Right atrium auricular region (tissue), 2 donors: ENCODE data around the gene KAZN. TPM values are rescaled to one million over a fixed set of nuclear protein-coding genes. Genes with fewer than 3 reads are reported as not detected.

Source experiments
- DNase-seq: peaks from one replicate; pipeline ENCODE4 v3.0.0-alpha.2; 2019; ENCODE audit warnings: low spot score
- H3K27ac ChIP-seq, 2 donors: fragments of 200-600 bp; sonication (generic); 1 replicate in 1 of 2; 2 replicates in 1 of 2; pipeline ENCODE4 v1.5.1; 2016 to 2019
- H3K27me3 ChIP-seq, 2 donors: fragments of 200-600 bp; sonication (generic); one replicate each; pipeline versions ENCODE4 v1.5.1 to v1.6.0; 2017 to 2019
- H3K36me3 ChIP-seq: fragments of 200-600 bp; sonication (generic); one replicate; pipeline ENCODE4 v1.5.1; 2016
- H3K4me1 ChIP-seq, 2 donors: fragments of 200-600 bp; sonication (generic); one replicate each; pipeline versions ENCODE4 v1.5.1 to v1.6.0; 2017 to 2019
- H3K4me3 ChIP-seq, 2 donors: fragments of 200-600 bp; sonication (generic); 1 replicate in 1 of 2; 2 replicates in 1 of 2; pipeline ENCODE4 v1.5.1; 2017 to 2019; ENCODE audit warnings: mild to moderate bottlenecking in 1 of 2, moderate library complexity in 1 of 2
- H3K9me3 ChIP-seq, 2 donors: fragments of 200-600 bp; sonication (generic); one replicate each; pipeline ENCODE4 v1.5.1; 2019
- CTCF ChIP-seq, 2 donors: fragments of 200-600 bp; sonication (generic); IDR thresholded peaks; one replicate each; pipeline ENCODE4 v1.5.1; 2019; ENCODE audit warnings: antibody characterized with exemption in 2 of 2
- total RNA-seq, 2 donors: library from RNA; depleted of rRNA; stranded (reverse); fragments of >200 nt; gene quantifications; one replicate each; pipeline ENCODE4 v1.1.0, GENCODE V29; 2016

The KAZN gene
- total RNA-seq, 2 donors from 2014 or later: 3.9 to 6.8 TPM

GRCh38 chr1:14607295-14607694 is 8.8 kb downstream of the KAZN start:
- no peaks in the 10 kb centered on the region for H3K27me3 ChIP-seq
- H3K36me3 ChIP-seq: no peaks in the 10 kb centered on the region
- peaks cover 0 to 2% of the 10 kb centered on the region in 2 donors for H3K4me1 ChIP-seq
- H3K9me3 ChIP-seq: no peaks in the 10 kb centered on the region
- TF ChIP-seq CTCF (IDR thresholded peaks at IDR 0.05): no peak
- H3K27ac ChIP-seq: no peak overlapping the region
- no peak overlapping the region for H3K4me3 ChIP-seq
- no peak for DNase-seq

GRCh38 chr1:14608308-14608707 is 9.8 kb downstream of the KAZN start:
- no peak for DNase-seq
- H3K27me3 ChIP-seq: no peaks in the 10 kb centered on the region
- no peaks in the 10 kb centered on the region for H3K9me3 ChIP-seq
- peak in 1 of 2 donors; percentile 34 for TF ChIP-seq CTCF (IDR thresholded peaks at IDR 0.05)
- no peaks in the 10 kb centered on the region for H3K4me1 ChIP-seq
- H3K36me3 ChIP-seq: no peaks in the 10 kb centered on the region
- H3K27ac ChIP-seq: no peak overlapping the region
- no peak overlapping the region for H3K4me3 ChIP-seq

GRCh38 chr1:14610761-14611160 is 12.3 kb downstream of the KAZN start:
- no peak for TF ChIP-seq CTCF (IDR thresholded peaks at IDR 0.05)
- no peak for DNase-seq
- H3K27me3 ChIP-seq: no peaks in the 10 kb centered on the region
- no peaks in the 10 kb centered on the region for H3K36me3 ChIP-seq
- H3K4me3 ChIP-seq: no peak overlapping the region
- H3K27ac ChIP-seq: no peak overlapping the region
- no peaks in the 10 kb centered on the region for H3K9me3 ChIP-seq
- no peaks in the 10 kb centered on the region for H3K4me1 ChIP-seq

- no peak for TF ChIP-seq CTCF (IDR thresholded peaks at IDR 0.05)
- H3K36me3 ChIP-seq: no peaks in the 10 kb centered on the region
- no peaks in the 10 kb centered on the region for H3K27me3 ChIP-seq
- no peak for DNase-seq
- no peaks in the 10 kb centered on the region for H3K9me3 ChIP-seq
- H3K4me1 ChIP-seq: no peaks in the 10 kb centered on the region
- no peak overlapping the region for H3K4me3 ChIP-seq
- no peak overlapping the region for H3K27ac ChIP-seq
Observed at GRCh38 chr1:14611792-14612191, 13.3 kb downstream of the KAZN start.

GRCh38 chr1:14612256-14612655 is 13.8 kb downstream of the KAZN start:
- no peaks in the 10 kb centered on the region for H3K4me1 ChIP-seq
- H3K4me3 ChIP-seq: no peak overlapping the region
- no peaks in the 10 kb centered on the region for H3K9me3 ChIP-seq
- H3K36me3 ChIP-seq: no peaks in the 10 kb centered on the region
- H3K27ac ChIP-seq: no peak overlapping the region
- no peak for TF ChIP-seq CTCF (IDR thresholded peaks at IDR 0.05)
- no peak for DNase-seq
- no peaks in the 10 kb centered on the region for H3K27me3 ChIP-seq

- Histone ChIP-seq H3K27ac (no peak overlapping the region), H3K27me3 (no peaks in the 10 kb centered on the region), H3K4me1 (no peaks in the 10 kb centered on the region), H3K36me3 (no peaks in the 10 kb centered on the region), H3K4me3 (no peak overlapping the region), H3K9me3 (peaks cover 0 to 9% of the 10 kb centered on the region in 2 donors)
- no peak for DNase-seq
- TF ChIP-seq CTCF (IDR thresholded peaks at IDR 0.05): no peak
Observed at GRCh38 chr1:14613926-14614325, 15.4 kb downstream of the KAZN start.
